HG03066 (cell line): ENCODE data around the gene RTN1.

Experiments
- ATAC-seq: cut with Tn5 transposase; IDR thresholded peaks from one replicate; pipeline ENCODE4 v1.9.1; 2021; ENCODE audit warnings: low read depth; ENCODE audit not compliant: unreplicated experiment

RTN1 gene

DNA sequence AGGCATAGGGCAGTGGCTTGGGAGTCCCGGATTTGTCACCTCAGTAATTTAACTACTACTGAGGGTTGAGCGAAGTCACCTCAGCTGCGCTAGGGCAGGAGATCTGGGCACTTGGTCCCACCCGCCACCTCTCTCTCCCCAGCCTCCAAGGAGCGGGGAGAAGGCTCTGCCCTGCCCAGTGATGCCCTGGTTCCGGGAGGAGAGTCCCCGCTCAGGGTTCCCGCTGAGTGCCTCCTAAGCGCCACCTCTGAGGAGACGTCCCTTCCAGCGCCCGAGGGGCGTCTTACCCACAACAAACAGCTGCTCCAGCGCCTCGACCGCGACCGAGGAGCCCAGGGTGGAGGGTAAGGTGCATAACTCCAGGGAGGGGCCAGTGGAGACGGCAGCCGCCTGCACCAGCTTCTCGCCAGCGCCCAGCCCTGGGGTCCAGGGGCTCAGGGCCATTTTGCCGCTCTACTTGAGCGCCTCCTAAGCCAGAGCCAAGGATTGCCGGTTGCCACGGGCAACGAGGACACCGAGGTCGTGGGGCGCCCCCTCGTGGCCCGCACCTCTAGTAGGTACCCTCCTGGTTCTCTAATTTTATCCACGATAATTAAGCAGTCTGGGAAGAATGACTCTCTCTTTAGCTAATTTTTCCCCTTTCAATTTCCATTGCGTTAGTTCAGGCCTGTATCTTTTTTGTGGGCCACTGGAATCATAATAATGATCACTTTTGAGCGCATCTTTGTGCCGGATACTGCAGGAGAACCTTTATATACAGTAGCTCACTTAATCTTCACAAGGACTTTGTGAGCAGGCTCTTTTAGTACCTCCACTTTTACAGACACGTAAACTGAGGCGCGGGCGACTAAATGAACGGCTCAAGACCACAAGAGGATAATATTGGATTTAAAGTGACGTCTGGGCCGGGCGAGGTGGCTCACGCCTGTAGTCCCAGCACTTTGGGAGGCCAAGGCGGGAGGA, 294.0 kb downstream of the RTN1 start, which contains the start of gene CCDC175:
TSS of gene CCDC175 (minus strand) at position 481 of the 963 bp plus-strand sequence. CDS start at position 444, 37 bp downstream.
- peak; percentile 98 for ATAC-seq

DNA sequence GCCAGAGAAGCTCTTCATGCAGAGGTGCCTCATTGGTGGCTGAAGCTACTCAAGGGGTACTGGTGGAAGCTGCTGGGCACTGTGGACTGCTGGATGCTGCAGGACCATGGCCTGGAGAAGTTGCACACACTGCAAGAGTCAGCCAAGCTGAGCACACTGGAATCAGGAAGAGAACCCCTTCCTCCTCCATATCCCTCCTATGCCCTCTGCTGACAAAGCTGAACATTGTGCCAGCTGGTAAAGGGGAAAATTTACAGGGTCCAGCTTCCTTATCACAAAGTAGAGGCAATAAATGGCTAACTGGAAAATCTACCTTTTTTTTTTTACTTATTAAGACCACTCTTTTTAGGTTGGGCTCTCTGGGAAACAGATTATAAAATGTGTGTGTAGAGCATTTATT, 300.5 kb downstream of the RTN1 start:
- ATAC-seq, result no peak

DNA sequence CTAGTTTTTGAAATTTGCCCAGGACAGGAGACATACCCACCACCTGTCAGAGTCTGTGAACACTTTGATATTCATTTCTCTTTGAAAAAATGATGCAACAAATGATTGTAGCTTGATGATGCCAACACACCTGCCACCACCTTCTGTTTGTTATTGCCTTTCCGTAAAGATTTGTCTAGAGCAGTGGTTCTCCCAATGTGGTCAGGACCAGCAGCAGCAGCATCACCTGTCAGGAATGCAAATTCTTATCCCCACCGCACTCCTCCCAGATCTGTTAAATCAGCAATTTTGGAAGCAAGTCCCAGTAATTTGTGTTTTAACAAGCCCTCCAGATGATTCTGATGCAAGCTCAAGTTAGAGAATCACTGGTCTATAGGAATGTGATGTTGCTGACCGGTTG, 303.9 kb downstream of the RTN1 start:
- no peak for ATAC-seq

DNA sequence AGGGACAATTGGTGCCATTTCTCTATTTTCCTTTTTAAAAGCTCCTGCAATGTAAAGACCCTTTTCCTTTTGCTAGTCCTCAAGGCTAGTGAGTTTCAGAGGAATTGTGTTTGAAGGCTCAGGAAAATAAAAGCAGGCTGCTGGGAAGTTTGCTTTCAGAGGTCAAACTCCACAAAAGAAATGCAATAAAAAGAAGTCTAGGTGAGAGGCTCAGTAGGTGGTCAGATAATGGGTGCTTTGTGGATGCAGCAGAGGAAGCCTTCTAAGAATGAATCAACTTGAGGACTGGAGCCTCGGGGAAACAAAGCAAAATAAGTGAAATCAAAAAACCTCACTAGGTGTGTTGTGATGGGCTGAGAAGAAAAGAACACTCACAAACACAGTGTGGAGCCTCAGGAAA, 304.3 kb downstream of the RTN1 start:
- ATAC-seq, result no peak

DNA sequence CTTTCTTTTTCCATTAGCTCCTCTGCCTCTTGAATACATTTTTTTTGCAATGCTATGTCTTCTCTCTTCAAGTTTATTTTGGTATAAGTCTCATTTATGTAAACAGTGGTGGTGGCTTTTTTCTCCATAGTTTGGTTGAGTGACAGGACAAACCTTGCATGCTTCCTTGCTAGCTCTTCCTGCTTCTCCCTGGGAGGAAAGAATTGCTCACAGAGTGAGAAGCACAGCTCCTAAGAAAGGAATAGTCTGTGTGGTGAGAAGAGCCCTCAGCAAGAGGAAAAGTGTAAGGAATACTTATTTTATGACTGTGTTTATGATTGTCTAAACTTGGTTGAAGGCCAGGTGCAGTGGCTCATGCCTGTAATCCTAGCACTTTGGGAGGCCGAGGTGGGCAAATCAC, 305.5 kb downstream of the RTN1 start:
- no peak for ATAC-seq

DNA sequence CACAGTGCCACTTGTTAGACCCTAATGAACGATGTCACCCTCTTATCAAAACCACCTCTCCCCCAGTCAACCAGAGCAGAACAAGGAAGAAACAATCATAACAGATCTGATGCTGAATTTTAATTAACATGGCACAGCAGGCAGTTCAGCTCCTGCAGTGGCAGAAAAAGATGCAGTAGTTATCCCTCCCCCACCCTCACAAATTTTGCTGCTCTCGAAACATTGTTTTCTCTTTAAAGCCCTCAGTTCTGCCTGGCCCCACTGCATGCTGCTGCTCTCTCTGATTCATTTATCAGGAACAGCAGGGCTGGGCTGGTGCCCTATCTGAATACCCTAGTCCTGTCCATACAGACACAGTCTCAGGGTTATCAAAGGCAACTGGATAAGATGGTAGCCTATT, 306.2 kb downstream of the RTN1 start:
- no peak for ATAC-seq

DNA sequence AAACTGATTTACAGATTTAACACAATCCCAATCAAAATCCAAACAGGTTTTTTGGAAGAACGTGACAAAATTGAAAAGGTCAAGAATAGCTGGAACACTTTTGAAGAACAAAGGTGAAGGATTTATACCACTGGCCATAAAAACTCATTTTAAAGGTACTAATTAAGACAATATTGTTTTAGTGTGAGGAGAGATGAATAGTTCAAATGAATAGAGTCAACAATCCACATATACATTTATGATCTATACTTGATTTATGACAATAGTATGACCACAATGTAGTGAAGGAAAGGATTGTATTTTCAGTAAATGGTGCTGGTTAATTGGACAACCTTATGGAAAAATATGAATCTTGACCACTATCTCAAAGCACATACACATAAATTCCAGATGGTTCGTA, 323.3 kb downstream of the RTN1 start:
- no peak for ATAC-seq
